ENCODE results near the gene HBS1L.

Gene HBS1L

DNA sequence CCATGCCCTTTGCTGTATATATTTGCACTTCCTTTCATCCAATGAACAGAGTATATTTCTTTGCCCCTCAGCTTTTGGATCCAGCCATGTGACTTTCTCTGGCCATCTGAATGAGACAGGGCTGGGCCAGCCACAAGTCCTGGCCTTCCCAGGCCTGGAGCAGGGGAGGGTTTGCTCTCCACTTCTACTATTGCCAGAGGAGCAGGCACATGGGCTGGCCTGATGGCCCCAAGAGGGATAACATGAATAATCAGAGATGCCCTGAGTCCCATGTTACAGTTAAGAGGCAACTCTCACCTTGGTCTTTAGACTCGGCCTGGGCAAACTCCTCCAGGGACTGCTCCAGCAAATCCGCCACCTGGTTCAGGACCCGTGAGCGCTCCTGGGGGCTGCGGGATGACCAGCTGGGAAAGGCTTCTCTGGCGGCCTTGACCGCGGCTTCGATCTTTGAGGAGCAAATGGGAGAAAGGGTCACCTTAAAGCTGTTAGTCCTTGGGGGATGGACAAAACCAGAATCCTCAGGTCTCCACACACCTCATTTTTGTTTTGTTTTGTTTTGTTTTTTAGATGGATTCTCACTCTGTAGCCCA, 111.0 kb downstream of the HBS1L start:
- DNase-seq, result no peak

DNA sequence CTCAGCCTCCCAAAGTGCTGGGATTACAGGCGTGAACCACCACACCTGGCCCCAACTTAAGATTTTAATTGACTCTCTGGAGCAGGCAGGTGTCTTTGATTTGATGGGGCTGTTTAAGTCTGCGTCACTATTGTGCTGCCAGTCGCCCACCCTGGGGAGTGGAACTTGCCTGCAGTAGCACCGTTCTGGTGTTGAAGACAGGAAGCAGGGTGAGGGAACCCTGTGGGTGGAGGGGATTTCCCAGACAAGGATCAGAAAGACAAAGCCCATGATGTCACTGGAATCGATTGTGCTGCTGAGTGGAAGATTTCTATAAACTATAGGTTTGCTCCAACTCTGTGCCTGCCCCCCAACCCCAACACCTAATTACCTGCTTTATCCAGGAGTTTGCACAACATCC, 115.7 kb downstream of the HBS1L start:
- DNase-seq, result no peak

DNA sequence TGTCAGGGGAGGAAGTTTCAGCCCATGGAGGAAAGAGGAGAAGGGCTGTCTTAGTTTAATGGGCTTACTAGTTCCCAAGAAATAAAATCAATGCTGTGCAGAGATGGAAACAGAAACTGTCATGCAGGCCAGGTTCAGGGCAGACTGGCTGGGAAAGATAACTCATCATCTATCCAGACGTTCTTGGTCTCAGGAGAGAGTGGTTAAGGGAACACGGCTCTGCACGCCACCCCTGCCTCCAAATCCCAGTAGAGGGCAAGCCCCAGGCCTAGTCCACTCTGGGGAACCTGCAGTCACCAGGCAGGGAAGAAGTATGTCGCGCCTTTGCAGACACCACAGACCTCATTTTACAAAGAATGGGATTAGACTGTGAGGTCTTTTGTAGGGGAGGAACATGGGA, 117.2 kb downstream of the HBS1L start:
- DNase-seq, result no peak

DNA sequence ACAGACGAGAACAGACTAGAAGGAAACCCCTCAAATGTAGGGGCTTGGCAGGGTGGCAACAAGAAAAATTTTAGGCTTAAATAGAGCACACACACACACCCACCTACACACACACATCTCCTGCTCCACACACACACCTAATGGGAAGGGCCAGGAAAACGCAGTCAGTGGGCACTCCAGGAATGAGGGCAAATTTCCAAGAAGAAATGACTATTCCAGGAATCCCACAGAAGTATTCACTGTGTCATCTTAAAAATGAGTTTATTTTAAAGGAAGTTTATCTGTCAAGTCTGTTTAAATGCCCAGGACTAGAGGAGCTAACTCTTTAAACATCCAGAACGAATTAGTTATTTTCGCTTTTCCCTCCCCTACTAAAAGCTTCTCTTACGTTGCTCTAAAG, 117.7 kb downstream of the HBS1L start:
- DNase-seq, result peak; percentile 56

DNA sequence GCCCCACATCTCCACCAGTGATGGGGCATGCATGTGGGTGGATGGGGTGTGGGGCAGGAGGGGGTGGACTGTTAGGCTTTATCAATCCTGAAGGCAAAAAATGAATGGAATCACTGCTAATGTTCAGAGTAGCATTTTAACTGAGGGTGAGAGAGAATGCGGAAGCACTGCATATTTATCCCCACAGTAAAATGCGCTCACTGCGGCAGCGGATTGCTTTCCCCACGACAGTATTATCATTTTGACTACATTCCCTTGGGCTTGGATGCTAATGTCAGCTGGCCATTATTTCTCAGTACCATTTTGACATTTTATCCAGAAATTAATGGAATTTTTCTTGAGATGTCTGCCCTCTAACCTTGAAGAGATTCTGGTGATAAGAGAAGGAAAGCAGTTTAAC, 118.1 kb downstream of the HBS1L start:
- no peak for DNase-seq

GRCh38 chr6:134934793-134935485, 119.7 kb downstream of the HBS1L start:
- DNase-seq, result no peak

- DNase-seq, result no peak
These were observed 121.8 kb downstream of the HBS1L start for GRCh38 chr6:134932535-134933470.

DNA sequence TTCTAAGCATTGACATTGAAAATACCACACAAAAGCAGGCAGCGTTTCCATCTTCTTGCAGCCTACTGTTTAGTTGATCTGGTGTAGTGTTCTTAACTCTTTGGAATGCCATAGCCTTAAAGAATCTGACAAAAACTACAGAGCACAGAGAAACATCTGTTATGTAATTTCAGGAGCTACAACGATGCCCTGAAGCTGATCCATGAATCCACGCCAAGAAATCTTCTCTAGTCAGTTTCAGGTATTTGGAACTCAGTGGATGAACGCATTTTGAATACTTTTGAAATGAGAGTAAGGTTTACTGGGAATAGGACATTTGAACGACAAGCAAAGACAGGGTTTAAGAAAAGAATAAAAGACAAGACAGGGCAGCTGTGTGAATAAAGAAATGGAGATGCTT, 122.5 kb downstream of the HBS1L start:
- DNase-seq, result no peak

GRCh38 chr6:134930463-134930862, 124.2 kb downstream of the HBS1L start:
- DNase-seq, result no peak

DNA sequence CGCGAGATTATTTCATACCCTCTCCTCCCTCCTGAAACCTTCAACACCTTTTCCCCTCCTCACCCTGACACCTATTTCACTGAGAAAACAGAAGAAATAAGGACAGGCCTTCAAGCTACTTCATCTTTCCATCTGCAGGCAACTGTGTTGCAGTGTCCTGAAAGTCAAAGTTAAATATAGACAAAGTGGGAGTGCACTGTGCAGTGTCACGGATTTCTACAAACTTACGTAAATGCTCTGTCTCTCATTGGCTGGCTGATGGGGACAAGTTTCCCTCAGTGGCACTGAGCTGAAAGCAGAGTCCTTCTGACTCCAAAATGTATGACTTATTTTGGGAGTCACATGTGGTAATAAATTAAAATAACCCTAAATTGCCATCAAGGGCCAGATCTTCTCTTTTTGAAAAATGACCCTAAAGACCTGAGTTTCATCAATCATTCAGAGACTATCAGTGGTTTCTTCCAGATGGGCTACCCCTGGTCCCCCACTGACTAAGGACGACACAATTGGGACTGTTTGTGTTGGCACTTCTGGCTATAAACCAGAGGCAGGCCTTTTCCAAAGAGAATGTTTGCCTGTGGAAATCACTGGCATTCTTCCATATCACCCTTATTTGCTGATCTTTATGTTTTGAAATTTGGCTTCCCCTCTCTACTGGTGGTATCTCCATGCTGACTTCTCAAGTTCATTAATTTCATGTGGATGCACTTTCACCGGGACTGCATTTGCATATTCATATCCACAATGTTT, 126.3 kb downstream of the HBS1L start:
- no peak for DNase-seq

- DNase-seq, result no peak
These were observed 128.8 kb downstream of the HBS1L start for GRCh38 chr6:134925800-134926199.

DNA sequence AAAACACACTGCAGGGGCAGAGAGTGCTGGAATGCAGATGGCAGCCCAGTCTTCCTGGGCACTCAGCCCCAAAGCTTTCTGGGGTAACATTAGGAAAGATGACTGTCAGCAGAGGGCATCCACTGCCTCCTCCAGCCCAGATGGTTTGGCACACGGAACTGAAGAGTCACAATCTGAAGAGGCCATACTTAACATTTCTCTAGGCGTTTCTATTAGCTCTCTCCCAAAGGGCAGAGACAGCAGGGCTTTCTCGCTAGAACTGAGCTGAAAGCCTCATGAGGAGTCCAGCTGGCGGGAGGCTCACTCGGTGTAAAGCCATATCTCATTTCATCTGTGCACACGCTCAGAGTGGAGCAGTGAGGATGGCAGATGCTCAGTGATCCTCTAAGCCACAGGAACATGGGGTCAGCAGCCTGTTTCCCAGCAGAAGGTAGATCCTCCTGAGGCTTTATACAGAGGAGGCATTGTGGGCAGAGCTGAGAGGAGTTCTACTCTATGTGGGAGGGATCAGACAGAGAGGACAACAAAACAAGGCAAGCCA, 132.8 kb downstream of the HBS1L start:
- no peak for DNase-seq

DNA sequence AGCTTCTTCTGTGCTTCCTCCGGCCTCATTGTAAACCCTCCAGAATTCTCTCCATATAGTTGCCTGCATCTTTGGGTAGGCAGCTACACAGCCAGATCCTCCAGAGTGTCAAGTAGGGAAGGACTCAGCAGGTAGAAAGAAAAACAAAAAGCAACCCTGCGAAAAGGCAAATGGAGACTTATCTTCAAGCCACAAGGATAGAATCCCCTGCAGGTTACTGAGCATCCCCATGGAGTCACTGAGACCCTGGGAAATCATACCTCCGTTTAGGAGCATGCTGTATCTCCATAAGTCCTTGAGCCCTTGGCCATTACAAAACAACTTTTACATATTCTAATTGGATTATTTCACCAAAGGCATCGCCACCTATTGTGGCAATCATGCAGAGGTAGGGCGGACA, 133.3 kb downstream of the HBS1L start:
- DNase-seq, result no peak

- DNase-seq, result no peak
These were observed 134.2 kb downstream of the HBS1L start for GRCh38 chr6:134920422-134920821.

DNA sequence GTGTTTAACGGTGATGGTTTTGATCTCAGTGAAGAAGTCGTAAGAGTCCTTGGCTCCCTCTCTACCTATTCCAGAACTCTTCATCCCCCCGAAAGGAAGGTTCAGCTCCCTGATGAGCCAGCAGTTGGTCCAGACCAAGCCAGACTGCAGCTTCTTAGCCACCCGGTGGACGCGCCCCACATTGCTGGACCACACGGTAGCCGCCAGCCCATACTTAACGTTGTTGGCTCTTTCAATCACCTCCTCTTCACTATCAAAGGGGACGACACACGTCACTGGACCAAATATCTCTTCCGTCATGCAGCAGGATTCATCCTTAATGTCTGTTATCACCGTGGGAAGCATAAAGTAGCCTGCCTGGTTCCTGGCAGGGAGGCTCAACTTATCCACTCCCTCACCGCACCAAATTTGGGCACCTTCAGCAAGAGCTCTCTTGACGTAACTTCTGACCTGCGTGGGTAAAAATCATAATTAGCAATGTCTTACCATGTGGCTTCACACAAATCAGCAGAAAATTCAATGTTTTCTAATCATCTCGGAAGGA, 136.1 kb downstream of the HBS1L start:
- no peak for DNase-seq

DNA sequence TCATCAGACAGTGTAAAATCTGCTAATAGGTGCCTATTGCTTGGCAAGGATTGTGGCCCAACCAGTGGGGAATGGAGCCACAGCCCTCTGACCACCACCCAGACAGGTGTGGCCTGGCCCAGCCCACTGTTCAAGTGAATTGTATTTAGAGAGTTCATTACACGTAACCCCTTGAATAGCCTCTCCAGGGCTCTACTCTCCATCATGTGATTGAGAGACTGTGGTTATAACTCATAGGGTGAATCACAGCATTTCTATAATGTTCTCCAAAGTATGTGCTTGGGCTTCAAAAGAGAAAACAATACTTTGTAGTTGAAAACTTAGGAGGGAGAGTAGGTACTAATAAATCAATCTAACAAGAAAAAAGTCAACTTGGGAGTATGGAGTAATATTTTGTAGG, 143.1 kb downstream of the HBS1L start:
- no peak for DNase-seq

GRCh38 chr6:134910593-134910935, 144.1 kb downstream of the HBS1L start:
- no peak for DNase-seq

Data from amniotic stem cell (primary cell).